Stimulated activated naive CD8-positive, alpha-beta T cell treated with anti-CD3 and anti-CD28 coated beads, Interleukin-15, amount 100 ng/mL, for 72 hours (primary cell): ENCODE measurements around the gene DDX24.

Source experiments
- ATAC-seq: fragments of 150-1000 bp; cut with Tn5 transposase; 2 replicates; pipeline ENCODE4 v1.10.0; 2021; ENCODE audit warnings: mild to moderate bottlenecking, moderate library complexity
- DNase-seq, 2 donors: peaks; one replicate each; pipeline ENCODE4 v3.0.0; 2021 to 2022
- H3K27ac Mint-ChIP-seq, 2 donors: one replicate each; pipeline ENCODE4 v1.8.0; 2022; ENCODE audit warnings: mild to moderate bottlenecking in 2 of 2, mixed read lengths in 2 of 2, moderate library complexity in 2 of 2
- H3K27me3 Mint-ChIP-seq: one replicate; pipeline ENCODE4 v1.8.0; 2022; ENCODE audit warnings: mixed read lengths
- H3K4me1 Mint-ChIP-seq: one replicate; pipeline ENCODE4 v1.8.0; 2022; ENCODE audit warnings: mild to moderate bottlenecking, mixed read lengths
- H3K4me3 Mint-ChIP-seq, 2 donors: one replicate each; pipeline ENCODE4 v1.8.0; 2022; ENCODE audit warnings: mild to moderate bottlenecking in 2 of 2, mixed read lengths in 2 of 2, moderate library complexity in 1 of 2
- H3K9me3 Mint-ChIP-seq, 2 donors: one replicate each; pipeline ENCODE4 v1.8.0; 2022; ENCODE audit warnings: mixed read lengths in 2 of 2

The DDX24 gene

GRCh38 chr14:94008234-94008633, 72.8 kb downstream of the DDX24 start:
- DNase-seq, result no peak
- peak; percentile 74 for ATAC-seq
- H3K9me3 Mint-ChIP-seq, result no peaks in the 10 kb centered on the region
- H3K4me1 Mint-ChIP-seq, result peaks cover 52% of the 10 kb centered on the region
- H3K4me3 Mint-ChIP-seq, result no peak overlapping the region
- no peak overlapping the region for H3K27ac Mint-ChIP-seq
- peaks cover 48% of the 10 kb centered on the region for H3K27me3 Mint-ChIP-seq

GRCh38 chr14:94005324-94006073, 75.5 kb downstream of the DDX24 start:
- no peak for ATAC-seq
- peak in 1 of 2 donors; percentile 27 for DNase-seq

GRCh38 chr14:94004015-94004414, 77.0 kb downstream of the DDX24 start:
- peaks cover 34% of the 10 kb centered on the region for H3K27me3 Mint-ChIP-seq
- DNase-seq (no peak), ATAC-seq (no peak)
- peak overlapping the region in 1 of 2 donors; percentile 4 for H3K27ac Mint-ChIP-seq
- H3K4me1 Mint-ChIP-seq, result peaks cover 47% of the 10 kb centered on the region
- no peaks in the 10 kb centered on the region for H3K9me3 Mint-ChIP-seq
- H3K4me3 Mint-ChIP-seq, result no peak overlapping the region

More at GRCh38 chr14:94005324-94006073, 75.5 kb downstream of the DDX24 start:
- H3K4me1 Mint-ChIP-seq, result peaks cover 47% of the 10 kb centered on the region
- no peaks in the 10 kb centered on the region for H3K9me3 Mint-ChIP-seq
- no peak overlapping the region for H3K27ac Mint-ChIP-seq
- peaks cover 49% of the 10 kb centered on the region for H3K27me3 Mint-ChIP-seq
- H3K4me3 Mint-ChIP-seq, result no peak overlapping the region

- Mint-ChIP-seq H3K27me3 (peaks cover 32% of the 10 kb centered on the region), H3K4me3 (no peak overlapping the region), H3K4me1 (peaks cover 46% of the 10 kb centered on the region), H3K9me3 (no peaks in the 10 kb centered on the region), H3K27ac (no peak overlapping the region)
- DNase-seq (no peak), ATAC-seq (no peak)
These were observed 77.6 kb downstream of the DDX24 start for GRCh38 chr14:94003397-94003796.

GRCh38 chr14:94001501-94002396, 79.3 kb downstream of the DDX24 start:
- peak; percentile 58 to 63 for DNase-seq
- peak; percentile 74 for ATAC-seq
- H3K4me1 Mint-ChIP-seq, result peaks cover 56% of the 10 kb centered on the region
- no peaks in the 10 kb centered on the region for H3K9me3 Mint-ChIP-seq
- H3K4me3 Mint-ChIP-seq, result peak overlapping the region in 1 of 2 donors; percentile 53
- no peak overlapping the region for H3K27ac Mint-ChIP-seq
- peaks cover 32% of the 10 kb centered on the region for H3K27me3 Mint-ChIP-seq

GRCh38 chr14:94001016-94001415, 80.0 kb downstream of the DDX24 start:
- Mint-ChIP-seq H3K9me3 (no peaks in the 10 kb centered on the region), H3K27ac (no peak overlapping the region), H3K4me3 (no peak overlapping the region), H3K4me1 (peaks cover 63% of the 10 kb centered on the region), H3K27me3 (peaks cover 32% of the 10 kb centered on the region)
- DNase-seq (no peak), ATAC-seq (no peak)

- DNase-seq, result no peak
- no peak for ATAC-seq
- Mint-ChIP-seq H3K4me1 (peaks cover 69% of the 10 kb centered on the region), H3K27ac (peak overlapping the region in 1 of 2 donors; percentile 87), H3K9me3 (no peaks in the 10 kb centered on the region), H3K4me3 (no peak overlapping the region), H3K27me3 (peaks cover 27% of the 10 kb centered on the region)
These were observed 80.7 kb downstream of the DDX24 start for GRCh38 chr14:94000267-94000666.

- no peak overlapping the region for H3K4me3 Mint-ChIP-seq
- no peak overlapping the region for H3K27ac Mint-ChIP-seq
- ATAC-seq, result no peak
- peaks cover 73% of the 10 kb centered on the region for H3K4me1 Mint-ChIP-seq
- no peaks in the 10 kb centered on the region for H3K9me3 Mint-ChIP-seq
- DNase-seq, result no peak
- H3K27me3 Mint-ChIP-seq, result peaks cover 20% of the 10 kb centered on the region
These were observed 81.4 kb downstream of the DDX24 start for GRCh38 chr14:93999573-93999972.

GRCh38 chr14:93998871-93999403, 82.1 kb downstream of the DDX24 start:
- no peak for ATAC-seq
- no peak for DNase-seq
- Mint-ChIP-seq H3K9me3 (no peaks in the 10 kb centered on the region), H3K4me3 (no peak overlapping the region), H3K4me1 (peaks cover 80% of the 10 kb centered on the region), H3K27ac (no peak overlapping the region), H3K27me3 (peaks cover 18% of the 10 kb centered on the region)
